ENCODE results near the gene HAND1.

HAND1 gene

DNA sequence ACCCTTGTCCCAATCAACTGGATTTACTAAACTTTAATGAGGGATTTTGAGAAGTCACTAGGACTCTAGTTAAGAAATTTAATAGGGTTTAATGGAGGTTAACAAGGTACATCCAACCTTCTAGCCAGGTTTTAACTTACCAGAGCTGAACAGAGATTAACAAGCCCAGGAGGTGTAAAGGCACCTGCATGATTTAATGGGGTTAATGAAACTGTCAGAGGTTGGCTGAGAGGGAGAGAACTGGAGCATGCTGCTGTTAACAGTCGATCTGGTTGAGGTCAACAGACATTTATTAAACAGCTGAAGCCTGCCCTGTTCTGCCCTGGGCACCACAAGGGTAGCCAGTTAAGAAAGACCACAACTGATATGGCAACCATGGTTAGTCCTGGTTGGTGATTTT, 13.6 kb downstream of the HAND1 start:
- no peak for TF ChIP-seq ELF4 (IDR thresholded peaks at IDR 0.05)
- ChIA-PET CTCF (interaction anchor here (0.9 to 1.3 kb wide), 3 partner anchors 143 to 176 kb away, joined by 3 to 5 read pairs (median 5); no protein-coding TSS in a partner anchor), POLR2A (no interaction called here)
- DNase-seq (ENCODE audit: extremely low spot score), result no peak

DNA sequence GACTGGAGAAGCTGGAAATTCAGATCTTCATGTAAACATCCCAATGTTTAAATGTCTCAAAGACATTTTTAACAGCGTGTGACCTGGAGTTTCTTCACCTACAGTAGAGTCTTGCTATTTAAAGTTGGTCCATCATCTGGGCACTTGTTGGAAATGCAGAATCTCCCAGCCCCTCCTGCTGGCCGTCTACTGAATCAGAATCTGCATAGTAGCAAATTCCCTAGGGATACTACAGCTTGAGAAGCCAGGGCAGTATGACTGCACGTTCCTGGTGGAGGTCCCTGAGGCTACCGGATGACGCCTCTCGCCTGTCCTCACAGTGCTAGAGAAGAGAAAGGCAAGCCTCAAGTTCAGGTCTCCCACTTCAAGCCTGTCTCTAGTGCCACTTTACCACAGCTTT, 16.5 kb downstream of the HAND1 start:
- ChIA-PET POLR2A (no interaction called here), CTCF (interaction anchor here (0.6 to 2.1 kb wide), 6 partner anchors 11 to 406 kb away, joined by 3 to 14 read pairs (median 3); no protein-coding TSS in a partner anchor)
- DNase-seq (ENCODE audit: extremely low spot score), result no peak
- TF ChIP-seq NFRKB (IDR thresholded peaks at IDR 0.05) (no peak), ELF4 (IDR thresholded peaks at IDR 0.05) (no peak), FOXA1 (IDR thresholded peaks at IDR 0.05) (no peak), LEF1 (IDR thresholded peaks at IDR 0.05; ENCODE audit: borderline replicate concordance) (no peak), TARDBP (IDR thresholded peaks at IDR 0.05) (no peak), CTBP1 (IDR thresholded peaks at IDR 0.05; ENCODE audit: borderline replicate concordance) (no peak), ARNT (IDR thresholded peaks at IDR 0.05) (no peak), HDGF (IDR thresholded peaks at IDR 0.05; ENCODE audit: borderline replicate concordance) (no peak), BHLHE40 (IDR thresholded peaks at IDR 0.05; ENCODE audit: borderline replicate concordance) (no peak), L3MBTL2 (conservative IDR thresholded peaks at IDR 0.05) (no peak), ZNF384 (IDR thresholded peaks at IDR 0.05) (no peak), SUZ12 (IDR thresholded peaks at IDR 0.05) (no peak), SP1 (IDR thresholded peaks at IDR 0.05) (no peak), FOXK2 (IDR thresholded peaks at IDR 0.05) (no peak), FOXM1 (IDR thresholded peaks at IDR 0.05; ENCODE audit: borderline replicate concordance) (no peak)
- TF ChIP-seq, protein P1, sequence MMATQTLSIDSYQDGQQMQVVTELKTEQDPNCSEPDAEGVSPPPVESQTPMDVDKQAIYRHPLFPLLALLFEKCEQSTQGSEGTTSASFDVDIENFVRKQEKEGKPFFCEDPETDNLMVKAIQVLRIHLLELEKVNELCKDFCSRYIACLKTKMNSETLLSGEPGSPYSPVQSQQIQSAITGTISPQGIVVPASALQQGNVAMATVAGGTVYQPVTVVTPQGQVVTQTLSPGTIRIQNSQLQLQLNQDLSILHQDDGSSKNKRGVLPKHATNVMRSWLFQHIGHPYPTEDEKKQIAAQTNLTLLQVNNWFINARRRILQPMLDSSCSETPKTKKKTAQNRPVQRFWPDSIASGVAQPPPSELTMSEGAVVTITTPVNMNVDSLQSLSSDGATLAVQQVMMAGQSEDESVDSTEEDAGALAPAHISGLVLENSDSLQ (IDR thresholded peaks at IDR 0.05), result no peak

DNA sequence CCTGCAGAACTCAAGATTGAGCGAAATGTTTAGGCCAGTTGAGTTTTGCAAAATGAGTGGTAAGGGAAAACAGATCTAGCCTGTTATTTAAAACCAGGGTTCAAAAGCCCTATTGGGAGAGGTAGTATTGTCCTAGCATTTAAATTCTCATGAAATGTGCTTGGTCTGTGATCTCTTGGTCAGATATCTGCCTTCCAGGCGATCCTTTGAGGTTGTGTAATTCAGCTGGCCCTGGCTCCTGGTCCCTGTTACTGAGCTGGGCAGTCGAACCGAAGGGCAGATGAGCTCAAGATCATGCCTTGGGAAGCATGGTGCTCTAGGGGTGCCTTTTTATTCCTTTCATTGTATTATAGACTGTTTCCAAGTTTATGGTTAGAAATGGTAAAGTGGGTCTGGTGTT, 17.9 kb downstream of the HAND1 start:
- POLR2A ChIA-PET, result interaction anchor here (0.6 kb wide), 1 partner anchor 11 kb away, joined by 3 read pairs; no protein-coding TSS in a partner anchor
- DNase-seq (ENCODE audit: extremely low spot score), result no peak
- CTCF ChIA-PET, result interaction anchor here (0.8 kb wide), 1 partner anchor 39 kb away, joined by 3 read pairs; no protein-coding TSS in a partner anchor
- TF ChIP-seq FOXK2 (IDR thresholded peaks at IDR 0.05) (no peak), FOXM1 (IDR thresholded peaks at IDR 0.05; ENCODE audit: borderline replicate concordance) (no peak), SUZ12 (IDR thresholded peaks at IDR 0.05) (no peak), LEF1 (IDR thresholded peaks at IDR 0.05; ENCODE audit: borderline replicate concordance) (no peak), TARDBP (IDR thresholded peaks at IDR 0.05) (no peak)

DNA sequence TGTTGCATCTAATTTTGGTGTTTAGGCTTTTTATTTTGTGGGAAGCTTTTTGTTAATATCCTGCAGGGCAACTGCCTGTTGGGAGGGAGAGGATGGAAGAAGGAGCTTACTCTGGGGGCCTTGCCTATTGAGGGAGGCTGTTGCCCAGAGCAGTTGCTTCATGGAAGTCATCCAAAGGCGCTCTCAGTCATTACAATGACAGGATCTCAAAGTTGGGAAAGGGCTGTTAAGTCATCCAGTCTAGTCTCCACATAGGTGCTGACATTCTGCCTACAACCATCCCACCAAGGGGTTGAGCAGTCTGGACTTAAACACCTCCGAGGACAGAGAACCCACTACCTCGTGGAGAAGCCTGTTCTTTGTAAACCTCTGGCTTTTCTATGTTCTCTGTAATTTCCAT, 19.0 kb downstream of the HAND1 start:
- CTCF ChIA-PET, result interaction anchor here (0.7 to 1.7 kb wide), 2 partner anchors 9 to 387 kb away, joined by 3 to 23 read pairs; no protein-coding TSS in a partner anchor
- POLR2A ChIA-PET, result no interaction called here
- no peak for TF ChIP-seq NFRKB (IDR thresholded peaks at IDR 0.05)
- no peak for TF ChIP-seq SUZ12 (IDR thresholded peaks at IDR 0.05)
- no peak for TF ChIP-seq ELF4 (IDR thresholded peaks at IDR 0.05)
- TF ChIP-seq FOXK2 (IDR thresholded peaks at IDR 0.05), result no peak
- TF ChIP-seq, protein P1 (IDR thresholded peaks at IDR 0.05), result no peak
- TF ChIP-seq FOXA1 (IDR thresholded peaks at IDR 0.05), result no peak
- no peak for TF ChIP-seq FOXM1 (IDR thresholded peaks at IDR 0.05; ENCODE audit: borderline replicate concordance)
- TF ChIP-seq BHLHE40 (IDR thresholded peaks at IDR 0.05; ENCODE audit: borderline replicate concordance), result no peak
- no peak for TF ChIP-seq TARDBP (IDR thresholded peaks at IDR 0.05)
- TF ChIP-seq LEF1 (IDR thresholded peaks at IDR 0.05; ENCODE audit: borderline replicate concordance), result no peak
- no peak for TF ChIP-seq HDGF (IDR thresholded peaks at IDR 0.05; ENCODE audit: borderline replicate concordance)
- TF ChIP-seq L3MBTL2 (conservative IDR thresholded peaks at IDR 0.05), result no peak
- no peak for DNase-seq (ENCODE audit: extremely low spot score)

DNA sequence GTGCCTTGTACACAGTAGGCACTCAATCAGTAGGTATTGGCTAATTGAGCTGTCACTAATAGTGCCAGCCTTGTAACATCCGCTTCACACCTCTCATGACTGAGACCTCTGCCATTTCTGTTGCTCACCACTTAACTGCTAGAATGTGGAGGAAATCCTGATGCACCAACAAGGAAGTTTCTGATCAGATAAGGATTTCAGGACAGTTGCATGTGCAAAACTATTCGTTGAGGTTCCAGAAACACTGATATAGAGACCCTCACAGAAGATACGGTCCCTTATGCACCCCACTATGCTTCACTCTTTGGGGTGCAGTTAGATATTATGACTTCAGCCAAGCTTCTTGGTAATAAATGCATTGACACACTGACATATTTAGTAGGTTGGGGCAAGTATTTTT, 21.5 kb downstream of the HAND1 start:
- DNase-seq (ENCODE audit: extremely low spot score), result no peak
- ChIA-PET CTCF (no interaction called here), POLR2A (no interaction called here)
- TF ChIP-seq, protein P1 (IDR thresholded peaks at IDR 0.05), result no peak
- no peak for TF ChIP-seq FOXM1 (IDR thresholded peaks at IDR 0.05; ENCODE audit: borderline replicate concordance)
- no peak for TF ChIP-seq SP1 (IDR thresholded peaks at IDR 0.05)
- no peak for TF ChIP-seq FOXA1 (IDR thresholded peaks at IDR 0.05)
- no peak for TF ChIP-seq SUZ12 (IDR thresholded peaks at IDR 0.05)
- no peak for TF ChIP-seq ARNT (IDR thresholded peaks at IDR 0.05)
- TF ChIP-seq FOXK2 (IDR thresholded peaks at IDR 0.05), result no peak

DNA sequence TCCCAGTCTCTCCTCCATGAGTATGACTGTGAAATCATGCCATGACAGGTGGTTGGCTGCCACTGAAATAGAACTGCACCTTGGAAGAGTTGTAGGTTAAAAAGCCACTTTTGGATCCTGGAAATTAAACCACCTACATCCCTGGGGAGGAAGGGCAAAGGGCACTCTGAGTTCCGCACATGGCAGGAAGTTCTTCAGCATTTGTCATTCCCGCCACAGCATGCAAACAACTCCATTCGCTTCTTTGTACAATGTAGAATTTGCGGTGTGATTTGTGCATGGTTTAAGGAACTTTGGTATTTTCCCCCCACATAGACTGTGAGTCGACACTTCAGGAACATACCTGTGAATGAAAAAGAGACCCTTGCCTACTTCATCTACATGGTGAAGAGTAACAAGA, 22.4 kb downstream of the HAND1 start:
- TF ChIP-seq SP1 (IDR thresholded peaks at IDR 0.05) (no peak), LEF1 (IDR thresholded peaks at IDR 0.05; ENCODE audit: borderline replicate concordance) (no peak), ELF4 (IDR thresholded peaks at IDR 0.05) (no peak), SUZ12 (IDR thresholded peaks at IDR 0.05) (no peak), ARNT (IDR thresholded peaks at IDR 0.05) (no peak), L3MBTL2 (conservative IDR thresholded peaks at IDR 0.05) (no peak), ZNF384 (IDR thresholded peaks at IDR 0.05) (no peak), NFRKB (IDR thresholded peaks at IDR 0.05) (no peak), CTBP1 (IDR thresholded peaks at IDR 0.05; ENCODE audit: borderline replicate concordance) (no peak), FOXK2 (IDR thresholded peaks at IDR 0.05) (no peak), FOXM1 (IDR thresholded peaks at IDR 0.05; ENCODE audit: borderline replicate concordance) (no peak), FOXA1 (IDR thresholded peaks at IDR 0.05) (no peak), TARDBP (IDR thresholded peaks at IDR 0.05) (no peak)
- TF ChIP-seq, protein P1 (IDR thresholded peaks at IDR 0.05), result no peak
- CTCF ChIA-PET, result no interaction called here
- no peak for DNase-seq (ENCODE audit: extremely low spot score)
- POLR2A ChIA-PET, result no interaction called here

Data from HEK293T (cell line).